Skeletal muscle cell (primary cell): Measurements from ENCODE around the gene PRKAG3.
"Not testable (repeated sequence)": the region's sequence is repeated elsewhere in the genome, so short reads cannot be mapped to it uniquely, and the experiment has no call there.

ENCODE experiments used
- DNase-seq: peaks from one replicate; pipeline ENCODE4 v3.0.0-alpha.2; 2010; ENCODE audit warnings: low read depth
- H3K4me3 ChIP-seq: 2 replicates; pipeline ENCODE4 v1.5.1; 2011; ENCODE audit warnings: low read depth, mild to moderate bottlenecking, control low read depth, low read length, moderate library complexity

The PRKAG3 gene

DNA sequence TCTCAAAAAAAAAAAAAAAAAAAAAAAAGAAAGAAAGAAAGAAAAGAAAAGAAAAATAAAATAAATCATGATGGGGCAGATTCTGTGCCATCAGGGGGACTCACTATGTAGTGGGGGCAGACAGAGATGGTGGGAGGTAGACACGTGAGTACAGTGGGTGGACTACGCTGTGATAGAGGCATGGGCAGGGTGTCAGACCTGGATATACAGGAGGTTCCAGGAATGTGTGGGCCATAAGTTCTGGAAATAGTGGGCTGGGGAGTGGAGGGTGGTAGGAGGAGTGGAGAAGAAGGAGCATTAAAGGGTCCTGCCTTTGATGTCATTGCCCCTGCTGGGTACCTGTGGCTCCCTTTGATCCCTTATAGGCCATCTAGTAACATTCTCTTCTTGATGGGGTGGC is 19.2 kb upstream of the PRKAG3 start:
- no peak for DNase-seq

DNA sequence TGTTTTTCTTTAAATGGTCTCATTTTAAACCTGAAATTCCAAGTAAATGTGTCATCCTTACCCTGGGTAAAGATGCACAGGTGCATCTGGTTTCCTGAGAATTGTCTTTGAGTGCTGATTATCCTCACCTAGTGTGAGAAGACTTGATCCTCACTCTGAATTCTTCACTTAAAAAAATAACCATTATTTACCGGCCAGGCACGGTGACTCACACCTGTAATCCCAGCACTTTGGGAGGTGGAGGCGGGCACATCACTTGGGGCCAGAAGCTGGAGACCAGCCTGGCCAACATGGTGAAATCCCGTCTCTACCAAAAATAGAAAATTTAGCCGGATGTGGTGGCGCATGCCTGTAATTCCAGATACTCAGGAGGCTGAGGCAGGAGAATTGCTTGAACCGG is 18.1 kb upstream of the PRKAG3 start:
- no peak overlapping the region for H3K4me3 ChIP-seq
- DNase-seq, result no peak

More for the DNA sequence above, 19.2 kb upstream of the PRKAG3 start:
- H3K4me3 ChIP-seq, result no peak overlapping the region

DNA sequence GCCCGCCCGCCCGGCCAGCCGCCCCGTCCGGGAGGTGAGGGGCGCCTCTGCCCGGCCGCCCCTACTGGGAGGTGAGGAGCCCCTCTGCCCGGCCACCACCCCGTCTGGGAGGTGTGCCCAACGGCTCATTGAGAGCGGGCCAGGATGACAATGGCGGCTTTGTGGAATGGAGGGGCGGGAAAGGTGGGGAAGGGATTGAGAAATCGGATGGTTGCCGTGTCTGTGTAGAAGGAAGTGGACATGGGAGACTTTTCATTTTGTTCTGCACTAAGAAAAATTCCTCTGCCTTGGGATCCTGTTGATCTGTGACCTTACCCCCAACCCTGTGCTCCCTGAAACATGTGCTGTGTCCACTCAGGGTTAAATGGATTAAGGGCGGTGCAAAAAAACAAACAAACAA is 15.4 kb upstream of the PRKAG3 start:
- not testable (repeated sequence) for H3K4me3 ChIP-seq

DNA sequence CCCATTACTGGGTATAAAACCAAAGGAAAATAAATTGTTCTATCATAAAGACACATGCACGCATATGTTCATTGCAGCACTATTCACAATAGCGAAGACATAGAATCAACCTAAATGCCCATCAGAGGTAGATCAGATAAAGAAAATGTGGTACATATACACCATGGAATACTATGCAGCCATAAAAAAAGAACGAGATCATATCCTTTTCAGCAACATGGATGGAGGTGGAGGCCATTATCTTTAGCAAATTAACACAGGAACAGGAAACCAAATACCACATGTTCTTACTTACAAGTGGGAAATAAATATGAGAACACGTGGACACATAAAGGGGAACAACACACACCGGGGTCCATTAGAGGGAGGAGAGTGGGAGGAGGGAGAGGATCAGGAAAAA is 12.7 kb upstream of the PRKAG3 start:
- not testable (repeated sequence) for H3K4me3 ChIP-seq, DNase-seq

More for the DNA sequence above, 15.4 kb upstream of the PRKAG3 start:
- not testable (repeated sequence) for DNase-seq

DNA sequence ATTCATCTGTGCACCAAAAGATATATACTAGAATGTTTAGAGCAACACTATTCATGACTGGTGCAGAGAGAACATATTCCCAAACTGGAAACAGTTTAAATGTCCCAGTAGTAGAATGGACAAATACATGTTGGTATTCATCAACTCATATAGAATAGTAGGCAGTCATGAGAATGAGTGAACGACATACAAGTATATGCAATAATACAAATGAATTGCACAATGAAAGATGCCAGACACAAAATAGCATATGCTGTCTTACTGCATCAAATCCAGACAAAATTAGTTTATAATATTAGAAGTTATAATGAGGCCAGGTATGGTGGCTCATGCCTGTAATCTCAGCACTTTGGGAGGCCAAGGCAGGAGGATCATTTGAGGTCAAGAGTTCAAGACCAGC is 8.3 kb upstream of the PRKAG3 start:
- DNase-seq, result no peak
- H3K4me3 ChIP-seq, result no peak overlapping the region

DNA sequence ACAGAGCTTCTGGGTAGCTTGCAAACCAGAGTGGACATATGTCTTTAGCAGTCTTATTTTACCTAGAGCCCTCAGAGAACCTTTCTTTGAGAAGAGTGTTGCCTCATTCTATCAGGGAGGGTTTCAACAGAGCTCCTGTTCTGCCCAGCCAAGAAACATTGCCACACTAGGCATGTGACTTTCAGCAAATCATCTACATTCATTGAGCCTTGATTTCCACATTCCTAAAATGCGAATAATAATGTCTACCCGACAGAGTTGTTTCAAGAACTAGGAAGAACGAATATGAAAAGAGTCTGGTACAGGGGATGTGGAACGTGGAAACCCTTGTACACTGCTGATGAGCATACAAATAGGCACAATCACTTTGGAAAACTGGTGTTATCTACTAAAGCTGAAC is 7.8 kb upstream of the PRKAG3 start:
- H3K4me3 ChIP-seq, result no peak overlapping the region
- DNase-seq, result no peak

DNA sequence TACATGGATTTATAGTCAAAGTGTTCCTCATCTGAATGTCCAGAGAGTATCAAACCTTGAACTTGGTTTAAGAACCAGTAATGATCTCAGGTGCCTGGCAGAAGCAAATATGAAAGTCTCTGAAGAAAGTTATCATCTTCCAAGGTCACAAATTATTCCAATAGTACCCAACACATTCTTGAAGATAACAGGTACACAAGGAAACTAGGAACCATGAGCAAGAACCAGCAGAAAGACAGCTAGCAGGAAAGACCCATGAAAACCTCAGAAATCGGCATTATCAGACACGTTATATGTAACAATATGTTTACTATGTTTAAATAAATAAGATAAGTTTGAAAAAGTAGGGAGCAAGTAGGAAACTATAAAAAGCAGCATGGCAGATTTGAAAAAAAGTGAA is 5.9 kb upstream of the PRKAG3 start:
- no peak overlapping the region for H3K4me3 ChIP-seq
- no peak for DNase-seq

DNA sequence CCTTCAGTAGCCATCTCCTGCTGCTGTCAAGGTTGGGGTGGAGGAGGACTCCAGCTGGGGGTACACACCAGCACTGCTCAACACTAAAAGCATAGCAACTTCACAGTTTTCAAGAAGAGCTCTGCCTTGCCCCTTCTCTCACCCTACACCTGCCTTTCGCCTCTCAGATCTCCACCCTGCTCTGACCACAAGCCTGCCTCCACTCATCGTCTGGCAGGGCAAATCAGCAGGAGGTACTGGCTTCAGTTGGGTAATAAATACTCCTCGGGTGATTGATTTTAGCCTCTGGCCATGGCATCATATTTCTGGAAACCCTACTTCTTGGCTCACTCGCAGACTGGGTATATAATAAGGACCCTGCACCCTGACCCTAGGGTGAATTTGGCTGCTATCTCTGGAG is 3.1 kb upstream of the PRKAG3 start:
- no peak overlapping the region for H3K4me3 ChIP-seq
- DNase-seq, result no peak

DNA sequence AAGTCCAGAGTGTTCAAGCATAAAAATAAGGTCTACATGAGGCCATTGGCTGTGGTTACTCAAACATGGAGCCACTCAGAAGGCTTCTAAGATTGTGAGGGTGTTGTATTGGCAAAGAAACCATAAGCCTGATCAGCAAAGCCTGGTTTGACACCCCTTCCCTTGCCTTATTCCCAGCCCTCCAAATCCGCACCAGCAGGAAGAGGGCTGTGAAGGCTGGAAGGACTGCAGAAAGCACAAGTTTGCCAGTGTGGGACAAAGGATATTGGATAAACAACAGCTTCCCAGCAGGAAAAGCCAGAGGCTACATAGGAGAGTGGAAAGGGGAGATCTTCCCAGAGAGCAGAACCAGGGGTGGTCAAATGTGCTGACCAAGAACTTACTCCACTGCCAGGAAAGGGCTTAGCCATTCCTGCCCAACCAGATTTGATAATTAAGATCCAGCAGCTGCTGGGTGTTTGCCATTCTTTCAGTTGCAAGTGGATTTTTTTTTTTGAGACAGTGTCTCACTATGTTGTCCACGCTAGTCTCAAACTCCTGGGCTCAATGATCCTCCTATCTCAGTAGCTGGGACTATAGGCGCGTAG is 1.5 kb upstream of the PRKAG3 start:
- no peak overlapping the region for H3K4me3 ChIP-seq
- no peak for DNase-seq

DNA sequence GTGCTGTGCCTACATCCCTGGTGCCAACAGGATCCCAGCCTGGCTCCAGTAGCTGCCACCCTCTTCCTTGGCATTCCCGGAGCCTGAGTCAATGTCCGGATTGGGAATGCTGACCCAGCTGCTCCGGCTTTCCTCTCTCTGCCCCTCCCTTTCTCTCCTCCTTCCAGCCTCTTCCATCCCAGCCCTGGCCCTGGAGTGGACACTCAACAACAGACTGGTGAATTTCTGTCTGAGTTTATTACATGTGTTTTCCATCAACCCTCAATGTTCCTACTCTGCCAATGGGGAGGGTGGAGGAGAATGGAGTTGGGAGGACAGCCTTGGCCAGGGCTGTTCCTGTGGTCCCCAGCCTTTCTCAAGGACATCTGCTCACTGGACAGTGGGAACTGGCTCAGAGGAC is 917 bp upstream of the PRKAG3 start:
- DNase-seq, result no peak
- no peak overlapping the region for H3K4me3 ChIP-seq

DNA sequence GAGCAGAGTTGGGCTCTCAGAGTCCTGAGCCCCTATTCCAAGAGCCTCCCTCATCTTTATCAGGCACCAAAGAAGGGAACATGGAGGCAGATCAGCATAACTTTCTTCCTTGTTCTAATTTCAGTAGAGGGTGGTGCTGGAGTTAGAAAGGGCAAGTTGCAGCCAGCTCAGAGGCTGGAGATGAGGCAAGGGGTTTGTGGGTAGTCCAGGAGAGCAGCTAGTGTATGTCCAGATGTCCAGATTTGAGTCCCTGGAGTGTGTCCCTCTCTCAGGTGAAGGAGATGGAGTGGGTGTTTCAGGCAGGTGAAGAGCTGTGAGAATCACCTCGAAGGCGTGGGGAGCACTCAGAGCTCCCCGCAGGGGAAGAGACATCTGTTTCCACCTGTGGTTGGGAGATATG is 478 bp upstream of the PRKAG3 start:
- no peak overlapping the region for H3K4me3 ChIP-seq
- no peak for DNase-seq

DNA sequence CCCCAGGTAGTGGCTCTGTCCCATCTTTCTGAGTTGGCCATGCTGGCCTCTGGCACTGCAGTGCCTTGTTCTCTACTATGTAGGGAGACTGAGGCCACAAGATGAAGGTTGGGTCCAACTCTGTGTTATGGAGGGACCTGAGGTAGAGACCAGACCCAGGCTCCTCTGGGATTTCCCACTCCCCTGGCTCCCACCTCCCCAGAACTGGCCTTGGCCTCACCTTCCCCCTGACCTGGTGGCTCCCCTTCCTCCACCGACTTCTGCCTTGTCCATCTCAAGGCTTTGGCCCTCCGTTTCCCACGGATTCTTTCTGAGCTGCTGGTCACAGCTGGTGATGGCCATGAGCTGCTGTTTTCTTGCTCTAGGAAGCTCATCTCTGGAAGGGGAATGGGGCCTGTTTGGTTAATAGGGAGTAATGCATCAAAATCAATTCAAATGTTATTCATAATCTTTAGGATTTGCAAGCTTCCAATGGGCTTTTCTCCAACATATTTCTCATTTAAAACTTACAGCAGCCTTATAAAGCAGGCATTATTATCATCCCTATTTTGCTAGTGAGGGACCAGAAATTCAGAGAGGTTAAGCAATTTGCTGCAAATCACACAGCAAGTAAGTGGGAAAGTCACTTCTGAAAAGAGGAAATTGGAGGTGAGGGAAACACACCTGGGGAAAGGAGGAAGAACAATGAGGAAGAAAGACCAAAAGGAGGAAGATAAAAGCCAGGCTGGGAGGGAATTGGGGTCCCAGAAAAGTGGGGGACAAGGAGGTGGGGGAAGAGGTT is 887 bp downstream of the PRKAG3 start:
- DNase-seq, result no peak

DNA sequence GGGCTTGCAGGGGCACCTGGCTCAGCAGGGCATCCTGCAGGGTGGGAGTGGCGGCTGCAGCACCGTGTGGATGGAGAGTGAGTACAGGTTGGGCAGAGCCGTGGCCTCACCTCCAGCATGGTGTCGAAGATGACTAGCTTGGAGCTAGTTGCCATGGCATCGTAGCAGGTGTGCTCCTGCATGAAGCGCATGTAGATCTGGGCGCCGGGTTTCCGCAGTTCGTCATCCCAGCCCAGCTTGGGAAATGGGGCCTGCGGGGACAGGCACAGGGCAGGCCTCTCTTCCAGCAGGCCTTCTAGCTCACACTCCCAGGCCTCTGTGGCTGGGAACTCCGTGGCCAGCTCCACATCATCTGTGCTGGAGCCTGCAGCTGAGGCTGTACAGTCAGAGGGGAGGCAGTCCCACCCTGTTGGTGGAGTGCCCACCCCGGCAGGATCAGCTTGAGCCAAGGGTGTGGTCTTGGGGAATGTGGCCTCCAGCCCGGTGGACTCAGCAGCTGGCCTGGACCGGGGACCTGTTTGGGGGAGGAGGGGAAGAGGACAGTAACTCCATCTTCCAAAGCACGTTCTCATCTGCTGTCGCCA is 1.6 kb downstream of the PRKAG3 start:
- no peak for DNase-seq
- no peak overlapping the region for H3K4me3 ChIP-seq

More for the DNA sequence above, 887 bp downstream of the PRKAG3 start:
- H3K4me3 ChIP-seq, result no peak overlapping the region

DNA sequence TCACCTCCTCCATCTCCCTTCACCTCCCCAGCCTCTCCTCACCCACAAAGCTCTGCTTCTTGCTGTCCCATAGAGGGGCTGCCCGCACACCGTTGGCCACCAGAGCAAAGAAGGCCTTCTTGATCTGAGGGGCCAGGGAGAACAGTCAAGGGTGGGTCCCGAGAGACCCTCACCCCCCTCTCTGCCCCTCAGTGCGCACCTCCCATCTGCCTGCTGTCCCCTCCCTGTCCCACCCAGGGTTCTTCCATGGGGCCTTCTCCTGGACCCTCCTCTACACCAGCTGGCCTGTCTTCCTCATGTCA is 3.2 kb downstream of the PRKAG3 start:
- no peak for DNase-seq
- H3K4me3 ChIP-seq, result no peak overlapping the region

DNA sequence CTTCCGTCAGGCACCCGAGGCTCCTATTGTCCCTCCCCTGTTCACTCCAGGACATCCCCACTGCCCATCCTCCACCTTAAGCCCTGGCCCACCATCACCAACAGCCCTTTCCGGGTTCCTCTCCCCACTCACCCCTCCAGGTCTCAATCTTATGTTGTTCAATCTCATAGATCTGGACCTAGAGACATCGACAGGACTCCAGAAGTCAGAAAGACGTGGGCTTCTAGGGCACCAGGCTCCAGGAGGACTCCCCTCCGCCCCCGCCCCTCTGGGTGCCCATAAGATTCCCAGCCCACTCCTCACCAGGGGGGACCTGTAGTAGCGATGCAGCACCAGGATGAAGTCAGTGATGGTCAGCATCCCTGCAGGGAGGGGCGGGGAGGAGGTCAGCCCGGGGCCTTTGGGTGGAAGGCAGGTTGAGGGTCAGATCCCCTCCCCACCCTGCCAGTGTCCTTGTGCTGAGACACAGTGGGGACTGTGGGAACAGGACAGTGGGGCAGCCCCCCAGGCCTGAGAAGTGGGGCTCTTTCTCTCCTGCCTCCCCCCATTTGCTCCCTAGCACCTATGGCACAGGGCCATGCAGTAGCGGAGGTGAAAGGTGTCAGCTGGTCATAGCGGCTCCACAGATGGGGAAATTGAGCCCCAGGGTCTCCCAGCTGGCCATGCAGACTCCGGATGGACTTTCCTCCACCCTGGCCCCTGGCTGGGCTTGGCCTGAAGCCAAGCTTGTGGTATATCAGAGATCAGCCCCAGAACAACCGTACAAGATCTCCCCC is 3.7 kb downstream of the PRKAG3 start:
- no peak for DNase-seq
- H3K4me3 ChIP-seq, result no peak overlapping the region

DNA sequence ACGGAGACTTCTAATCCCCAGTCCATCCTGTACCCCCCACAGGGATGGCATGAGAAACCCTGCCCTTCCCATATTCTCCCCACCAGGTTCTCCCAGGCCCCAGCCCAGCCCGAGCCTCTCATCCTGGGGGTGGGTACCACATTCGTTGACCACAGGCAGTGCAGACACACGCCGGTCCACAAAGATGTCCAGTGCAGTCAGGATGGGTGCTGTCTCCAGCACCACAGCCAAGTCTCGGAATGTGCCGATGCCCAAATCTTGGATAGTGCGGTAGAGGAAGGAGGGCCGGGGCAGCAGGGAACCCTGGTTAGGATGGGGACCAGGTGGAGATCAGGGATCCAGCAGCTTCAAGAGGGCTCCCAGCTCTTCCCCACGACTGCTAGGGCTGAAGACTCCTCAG is 4.8 kb downstream of the PRKAG3 start:
- H3K4me3 ChIP-seq, result no peak overlapping the region

DNA sequence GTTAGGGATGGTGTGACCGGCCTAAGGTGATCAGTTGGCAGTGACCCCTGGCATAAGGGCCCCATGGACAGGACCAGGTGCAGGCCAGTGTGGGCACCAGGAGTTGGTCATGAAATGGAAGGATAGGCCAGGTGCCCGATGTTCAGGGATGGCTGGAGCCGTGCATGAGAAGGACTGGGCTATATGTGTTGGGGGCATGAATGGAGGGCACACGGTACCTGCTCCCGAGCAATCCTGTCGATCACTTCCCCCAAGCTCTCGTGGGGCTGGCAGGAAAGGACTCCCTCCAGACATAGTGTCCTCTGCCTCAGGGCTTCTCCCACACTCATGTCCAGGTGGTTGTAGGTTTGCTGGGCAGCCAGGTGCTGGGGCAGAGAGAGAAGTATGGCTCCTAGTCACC is 7.6 kb downstream of the PRKAG3 start:
- no peak for DNase-seq
- H3K4me3 ChIP-seq, result no peak overlapping the region

More for the DNA sequence above, 4.8 kb downstream of the PRKAG3 start:
- DNase-seq, result no peak

DNA sequence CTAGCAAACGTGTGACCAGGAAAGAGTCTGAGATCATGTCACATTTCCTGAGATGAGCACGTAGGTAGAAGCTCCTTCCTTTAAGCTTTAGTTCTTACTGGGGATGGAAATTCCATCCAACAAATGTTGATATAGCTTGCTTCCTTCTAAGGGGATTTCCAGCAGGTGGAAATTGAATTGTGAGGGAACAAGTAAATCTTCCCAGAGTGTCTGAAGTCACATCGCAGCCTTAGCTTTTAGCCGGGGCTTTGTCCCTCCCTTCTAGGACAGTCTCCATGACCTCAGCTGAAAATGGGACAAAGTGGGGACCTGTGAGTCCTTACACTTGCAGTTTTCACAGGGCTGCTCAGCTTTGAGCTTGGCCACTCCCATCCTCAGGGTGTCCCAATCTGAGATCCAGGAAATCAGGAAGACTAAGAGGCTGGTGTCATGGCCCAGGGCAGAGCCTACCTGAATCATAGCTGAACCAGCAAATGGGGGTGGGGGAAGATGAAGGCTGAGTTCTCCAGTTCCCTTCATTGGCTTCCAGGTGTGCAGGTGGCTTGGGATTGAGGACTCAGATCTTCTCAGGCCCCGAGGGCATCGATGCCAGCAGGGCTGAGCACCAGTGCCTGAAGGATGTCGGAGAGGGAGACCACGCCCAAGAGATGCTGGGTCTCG is 8.3 kb downstream of the PRKAG3 start:
- DNase-seq, result no peak
- no peak overlapping the region for H3K4me3 ChIP-seq

DNA sequence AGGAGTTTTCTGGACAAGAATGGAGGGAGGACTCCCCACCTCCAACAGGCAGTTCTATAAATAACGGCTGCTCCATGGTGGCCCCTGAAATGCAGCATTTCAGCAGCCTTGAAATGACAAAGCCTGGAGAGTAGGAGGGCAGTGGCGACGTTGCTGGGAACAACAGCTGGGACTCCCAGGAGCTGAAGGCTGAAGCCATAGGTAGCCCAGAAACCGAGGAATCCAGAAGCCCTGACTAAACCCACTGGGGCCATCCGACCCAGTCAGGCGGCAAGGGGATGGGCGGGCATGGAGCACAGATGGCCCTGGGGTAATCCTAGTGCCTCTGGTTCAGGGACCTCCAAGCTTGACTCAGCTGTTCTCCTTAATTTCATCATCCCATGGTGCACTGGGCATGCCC is 9.0 kb downstream of the PRKAG3 start:
- no peak for DNase-seq
- no peak overlapping the region for H3K4me3 ChIP-seq
